K562 (cell line): ENCODE results near the gene HSF5. TPM values are rescaled to one million over a fixed set of nuclear protein-coding genes. Genes with fewer than 3 reads are reported as not detected.
"Not testable (repeated sequence)": the region's sequence is repeated elsewhere in the genome, so short reads cannot be mapped to it uniquely, and the experiment has no call there.

Experiments used
- ATAC-seq: fragments of 200-7000 bp; cut with Tn5 transposase; 3 replicates; pipeline ENCODE4 v1.9.1; 2020; ENCODE audit warnings: moderate library complexity
- BruUV-seq: library from RNA; stranded (reverse); fragments of 400-500 nt; replicated peaks from 2 replicates; lab custom pipeline; 2021; lab: Mats Ljungman, UMichigan
- CTCF ChIA-PET: fragments of 300-600 bp; formaldehyde crosslinking; extraction: SDS; loops from one replicate; lab custom pipeline; 2021; ENCODE audit warnings: low intra/inter-chr PET ratio; lab: Yijun Ruan, JAX
- POLR2A ChIA-PET: fragments of 300-600, 350-650 bp; sonication (Branson Sonifier 250); formaldehyde crosslinking; extraction: SDS; loops from one replicate; lab custom pipeline; 2021; ENCODE audit warnings: antibody characterized with exemption, inconsistent platforms; lab: Yijun Ruan, JAX
- DNase-seq, 4 experiments: peaks; one replicate each; pipeline versions ENCODE4 v3.0.0 to v3.0.0-alpha.2; 2011 to 2018; ENCODE audit warnings: low spot score in 3 of 4, mixed read lengths in 3 of 4; ENCODE audit errors: extremely low read depth in 1 of 4
- FAIRE-seq: peaks from 2 replicates; lab custom pipeline; 2011; peaks lifted over from hg19 to GRCh38; lab: Jason Lieb, UNC
- H2AFZ ChIP-seq: 2 replicates; pipeline ENCODE4 v1.6.0; 2011; ENCODE audit warnings: low read depth, low read length, control low read depth, inconsistent platforms
- H3K27ac ChIP-seq: fragments of 200-600 bp; 3 replicates; pipeline ENCODE4 v1.8.0; 2011; ENCODE audit warnings: low read depth, mild to moderate bottlenecking, control low read depth, inconsistent platforms, low read length, moderate library complexity, mixed read lengths; ENCODE audit errors: extremely low read depth
- H3K27me3 ChIP-seq, 2 experiments: fragments of 300-600 bp in 1 of 2; 2 replicates in 1 of 2; 3 replicates in 1 of 2; pipeline versions ENCODE4 v1.6.0 to v1.8.0; 2011; ENCODE audit warnings: inconsistent platforms in 2 of 2, low read length in 2 of 2, mild to moderate bottlenecking in 1 of 2, mixed read lengths in 1 of 2, moderate library complexity in 1 of 2; ENCODE audit not compliant: control insufficient read depth in 2 of 2, insufficient read depth in 2 of 2
- H3K36me3 ChIP-seq: fragments of 300-600 bp; 3 replicates; pipeline ENCODE4 v1.8.0; 2011; ENCODE audit warnings: mild to moderate bottlenecking, low read length, inconsistent platforms; ENCODE audit not compliant: control insufficient read depth, insufficient read depth
- H3K4me1 ChIP-seq, 2 experiments: fragments of 200-600 bp in 1 of 2; replicated peaks in 1 of 2; 2 replicates in 1 of 2; 3 replicates in 1 of 2; pipeline versions ENCODE4 v1.5.1 to v1.8.0; 2011; ENCODE audit warnings: inconsistent platforms in 2 of 2, low read length in 2 of 2, mild to moderate bottlenecking in 1 of 2, mixed read lengths in 1 of 2, moderate library complexity in 1 of 2; ENCODE audit not compliant: control insufficient read depth in 2 of 2, insufficient read depth in 2 of 2
- H3K4me2 ChIP-seq: 2 replicates; pipeline ENCODE4 v1.6.1; 2011; ENCODE audit warnings: low read length, control low read depth, inconsistent platforms, mixed read lengths; ENCODE audit not compliant: insufficient read depth
- H3K4me3 ChIP-seq: fragments of 200-600 bp; sonication (generic), shearing (Covaris generic); 2 replicates; pipeline ENCODE4 v1.5.1; 2016; ENCODE audit warnings: control low read depth, inconsistent platforms
- H3K79me2 ChIP-seq: fragments of 200-600 bp; 3 replicates; pipeline ENCODE4 v1.8.0; 2011; ENCODE audit warnings: low read length, inconsistent platforms; ENCODE audit not compliant: control insufficient read depth, insufficient read depth
- H3K9ac ChIP-seq, 2 experiments: 2 replicates each; pipeline versions ENCODE4 v1.6.0 to v1.6.1; 2011; ENCODE audit warnings: low read depth in 2 of 2, low read length in 2 of 2, control low read depth in 1 of 2, inconsistent platforms in 1 of 2, mild to moderate bottlenecking in 1 of 2, mixed read lengths in 1 of 2; ENCODE audit not compliant: insufficient read depth in 1 of 2
- H3K9me1 ChIP-seq: one replicate; pipeline ENCODE4 v1.6.0; 2011; ENCODE audit warnings: inconsistent platforms, mild to moderate bottlenecking, low read length, moderate library complexity; ENCODE audit not compliant: control insufficient read depth, insufficient read depth
- H3K9me3 ChIP-seq: replicated peaks from 2 replicates; pipeline ENCODE4 v1.5.1; 2011; ENCODE audit warnings: low read depth, low read length, inconsistent platforms; ENCODE audit not compliant: control insufficient read depth, insufficient read depth
- H4K20me1 ChIP-seq: replicated peaks from 2 replicates; pipeline ENCODE4 v1.6.1; 2011; ENCODE audit warnings: low read length, inconsistent platforms, mixed read lengths; ENCODE audit not compliant: control insufficient read depth, insufficient read depth
- CBFA2T2 ChIP-seq: fragments of 450-650 bp; conservative IDR thresholded peaks from 2 replicates; pipeline ENCODE4 v1.6.1; 2017; ENCODE audit warnings: mild to moderate bottlenecking
- NCOA6 ChIP-seq: fragments of 450-650 bp; IDR thresholded peaks from 2 replicates; pipeline ENCODE4 v1.6.1; 2017; ENCODE audit warnings: mild to moderate bottlenecking
- SREBF2 ChIP-seq: sonication (generic); formaldehyde crosslinking; IDR thresholded peaks from 2 replicates; pipeline ENCODE4 v1.4.0; 2020; ENCODE audit warnings: mild to moderate bottlenecking, missing genetic modification reagents
- WGBS: fragments of 100-300 bp; shearing (Covaris generic); methylation state at CpG from one replicate; pipeline ENCODE4 v1.1.6; 2016; ENCODE audit warnings: low coverage, mixed read lengths; ENCODE audit not compliant: insufficient coverage; ENCODE audit errors: missing lambda C conversion rate; 5-methylcytosine and 5-hydroxymethylcytosine counted together
- in situ Hi-C: fragments of 300-500 bp; cut with MboI; formaldehyde crosslinking; loops from 4 replicates; pipeline ENCODE4 v1.15.0; 2018; ENCODE audit warnings: inconsistent platforms, mixed read lengths
- intact Hi-C: fragments of 100-400 bp; cut with micrococcal nuclease; formaldehyde crosslinking; loops from 2 replicates; pipeline ENCODE4 v1.14.2; 2022
- polyA plus RNA-seq, 8 experiments: library from polyadenylated mRNA; depleted of rRNA in 4 of 8; stranded (reverse) in 5 of 8; unstranded in 3 of 8; fragments of >200 nt; fragmentation: Nextera tagmentation in 2 of 8; fragmentation: Illumina TruSeq in 1 of 8; extraction: Ambion mirVana in 2 of 8; extraction: Trizol in 1 of 8; gene quantifications; 2 replicates each; pipeline versions ENCODE4 v1.2.1 to v1.2.3, GENCODE V29; 2011 to 2014; ENCODE audit warnings: inconsistent platforms in 1 of 8, missing spikeins in 1 of 8
- total RNA-seq, 7 experiments: library from RNA; depleted of rRNA in 6 of 7; stranded (reverse); fragments of >200 nt in 6 of 7; fragmentation: Illumina TruSeq in 2 of 7; extraction: Trizol in 2 of 7; gene quantifications; 2 replicates each; pipeline versions ENCODE4 v1.2.1 to v1.2.3, GENCODE V29; 2011 to 2021; ENCODE audit warnings: low replicate concordance in 1 of 7
- TF ChIP-seq, protein P1 (sequence below): sonication (generic); formaldehyde crosslinking; IDR thresholded peaks from 2 replicates; pipeline ENCODE4 v1.8.1; 2022; ENCODE audit warnings: missing genetic modification reagents
- TF ChIP-seq, protein P2 (sequence below): fragments of 250-450 bp; sonication (Bioruptor Pico); IDR thresholded peaks from 2 replicates; pipeline ENCODE4 v1.8.0; 2022; ENCODE audit warnings: moderate library complexity, mild to moderate bottlenecking, inconsistent platforms

Gene HSF5
- total and polyA plus RNA-seq, 9 of the 15 experiments (the other 6 are each of a cell fraction or from before 2014, with no cell fraction given), result 0.04 TPM; not detected in 8

DNA sequence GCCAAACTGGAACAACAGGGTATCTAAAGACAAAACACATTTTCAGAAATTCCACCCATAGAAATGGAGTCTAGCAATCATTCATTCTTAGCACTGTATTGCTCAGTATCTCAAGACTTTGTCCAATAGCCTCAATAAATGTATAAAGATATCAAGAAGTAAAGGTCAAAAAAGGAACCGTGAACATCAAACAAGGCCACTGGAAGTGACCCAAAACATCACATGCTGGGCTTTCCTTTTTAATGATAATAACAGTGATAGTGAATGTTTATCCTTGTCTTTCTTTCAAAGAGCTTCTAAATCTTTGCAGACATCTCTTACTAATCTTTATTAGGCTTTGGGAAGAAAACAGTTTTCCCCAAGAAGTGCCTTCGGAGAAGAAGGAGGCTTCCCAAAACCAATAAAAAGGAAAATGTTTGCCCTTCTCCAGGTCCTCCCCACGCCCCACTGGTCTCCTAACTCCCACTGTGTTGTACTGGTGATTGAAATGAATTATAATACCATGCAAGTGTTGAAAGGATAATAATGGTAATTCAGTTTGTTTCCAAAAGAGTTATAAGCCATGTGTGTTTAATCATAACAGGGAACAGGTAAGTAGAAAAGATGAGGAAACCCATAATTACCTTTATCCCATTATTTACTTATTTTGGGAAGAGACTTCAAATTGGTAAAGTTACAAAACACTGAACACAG is 89.5 kb downstream of the HSF5 start:
- FAIRE-seq (no peak), DNase-seq (no peak)
- BruUV-seq, result no TSS peak
- CTCF ChIA-PET, result no interaction called here
- intact Hi-C loops (no loop called here), in situ Hi-C loops (no loop called here)
- Histone ChIP-seq H3K9me3 (no peaks in the 10 kb centered on the region), H3K27me3 (no peaks in the 10 kb centered on the region), H2AFZ (no peak overlapping the region), H3K79me2 (no peaks in the 10 kb centered on the region), H3K4me2 (no peak overlapping the region), H3K36me3 (no peaks in the 10 kb centered on the region)
- TF ChIP-seq CBFA2T2 (no peak), SREBF2 (CRISPR knock-in tag) (no peak), NCOA6 (no peak)
- TF ChIP-seq, protein P1, sequence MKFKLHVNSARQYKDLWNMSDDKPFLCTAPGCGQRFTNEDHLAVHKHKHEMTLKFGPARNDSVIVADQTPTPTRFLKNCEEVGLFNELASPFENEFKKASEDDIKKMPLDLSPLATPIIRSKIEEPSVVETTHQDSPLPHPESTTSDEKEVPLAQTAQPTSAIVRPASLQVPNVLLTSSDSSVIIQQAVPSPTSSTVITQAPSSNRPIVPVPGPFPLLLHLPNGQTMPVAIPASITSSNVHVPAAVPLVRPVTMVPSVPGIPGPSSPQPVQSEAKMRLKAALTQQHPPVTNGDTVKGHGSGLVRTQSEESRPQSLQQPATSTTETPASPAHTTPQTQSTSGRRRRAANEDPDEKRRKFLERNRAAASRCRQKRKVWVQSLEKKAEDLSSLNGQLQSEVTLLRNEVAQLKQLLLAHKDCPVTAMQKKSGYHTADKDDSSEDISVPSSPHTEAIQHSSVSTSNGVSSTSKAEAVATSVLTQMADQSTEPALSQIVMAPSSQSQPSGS (CRISPR knock-in tag), result no peak
- TF ChIP-seq, protein P2, sequence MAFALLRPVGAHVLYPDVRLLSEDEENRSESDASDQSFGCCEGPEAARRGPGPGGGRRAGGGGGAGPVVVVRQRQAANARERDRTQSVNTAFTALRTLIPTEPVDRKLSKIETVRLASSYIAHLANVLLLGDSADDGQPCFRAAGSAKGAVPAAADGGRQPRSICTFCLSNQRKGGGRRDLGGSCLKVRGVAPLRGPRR (CRISPR knock-in tag), result no peak
- TF ChIP-seq, all 486 proteins: peak for 0
- Histone ChIP-seq H4K20me1 (no peaks in the 10 kb centered on the region), H3K9me1 (no peaks in the 10 kb centered on the region), H3K27ac (no peak overlapping the region), H3K4me3 (no peak overlapping the region), H3K9ac (no peak overlapping the region), H3K4me1 (peaks cover 0 to 12% of the 10 kb centered on the region in 2 experiments; a peak in 2 of 5 replicates)
- WGBS, result 23% methylated on average over 3 of the region's 3 CpGs
- POLR2A ChIA-PET, result interaction anchor here (0.7 kb wide), 1 partner anchor 53 kb away, joined by 3 read pairs; no protein-coding TSS in a partner anchor
- no peak for ATAC-seq

DNA sequence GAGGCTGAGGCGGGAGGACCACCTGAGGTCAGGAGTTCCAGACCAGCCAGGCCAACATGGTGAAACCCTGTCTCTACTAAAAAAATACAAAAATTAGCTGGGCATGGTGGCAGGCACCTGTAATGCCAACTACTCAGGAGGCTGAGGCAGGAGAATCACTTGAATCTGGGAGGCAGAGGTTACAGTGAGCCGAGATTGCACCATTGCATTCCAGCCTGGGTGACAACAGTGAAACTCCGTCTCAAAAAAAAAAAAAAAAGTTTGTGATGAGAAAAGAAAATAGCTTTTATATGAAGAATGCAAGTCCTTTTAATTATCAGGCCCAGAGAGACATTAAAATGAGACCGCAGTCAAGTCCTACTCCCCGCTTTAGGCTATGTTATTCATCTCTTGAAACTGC is 90.8 kb downstream of the HSF5 start:
- H3K36me3 ChIP-seq, H3K9me3 ChIP-seq, H3K9ac ChIP-seq, FAIRE-seq, DNase-seq, H3K79me2 ChIP-seq, H3K4me3 ChIP-seq, BruUV-seq, CTCF ChIA-PET, intact Hi-C loops, H3K4me2 ChIP-seq, H4K20me1 ChIP-seq, ATAC-seq, H3K9me1 ChIP-seq, H2AFZ ChIP-seq, H3K27ac ChIP-seq, in situ Hi-C loops, H3K27me3 ChIP-seq: not testable (repeated sequence)
- POLR2A ChIA-PET, result interaction anchor here (0.9 kb wide), 1 partner anchor 10 kb away, joined by 3 read pairs; no protein-coding TSS in a partner anchor
- 75% methylated on average over 5 of the region's 5 CpGs for WGBS
- H3K4me1 ChIP-seq, result peaks cover 0 to 16% of the 10 kb centered on the region in 2 experiments; a peak in 3 of 5 replicates
